Activated T-cell treated with anti-CD3 and anti-CD28 coated beads for 4 hours (primary cell): ENCODE data around the gene CD19.

ENCODE experiments used
- DNase-seq: peaks from one replicate; pipeline ENCODE4 v3.0.0-alpha.2; 2020

Gene CD19

DNA sequence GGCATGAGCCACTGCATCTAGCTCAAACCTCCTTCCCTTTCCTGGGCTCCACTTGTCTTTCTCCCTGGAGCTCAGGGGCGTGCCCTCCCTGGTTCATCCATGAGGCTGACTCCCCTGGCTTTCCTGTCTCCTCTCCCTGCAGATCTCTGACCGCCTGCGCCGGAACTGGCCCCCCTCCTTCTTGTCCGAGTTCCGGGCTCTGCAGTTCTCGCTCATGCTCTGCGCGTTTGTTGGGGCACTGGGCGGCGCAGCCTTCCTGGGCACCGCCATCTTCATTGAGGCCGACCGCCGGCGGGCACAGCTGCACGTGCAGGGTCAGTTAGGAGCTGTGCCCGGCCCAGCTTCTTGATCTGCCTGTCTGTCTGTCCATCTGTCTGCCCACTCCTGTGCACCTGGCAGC lies 51.9 kb downstream of the CD19 start:
- no peak for DNase-seq

DNA sequence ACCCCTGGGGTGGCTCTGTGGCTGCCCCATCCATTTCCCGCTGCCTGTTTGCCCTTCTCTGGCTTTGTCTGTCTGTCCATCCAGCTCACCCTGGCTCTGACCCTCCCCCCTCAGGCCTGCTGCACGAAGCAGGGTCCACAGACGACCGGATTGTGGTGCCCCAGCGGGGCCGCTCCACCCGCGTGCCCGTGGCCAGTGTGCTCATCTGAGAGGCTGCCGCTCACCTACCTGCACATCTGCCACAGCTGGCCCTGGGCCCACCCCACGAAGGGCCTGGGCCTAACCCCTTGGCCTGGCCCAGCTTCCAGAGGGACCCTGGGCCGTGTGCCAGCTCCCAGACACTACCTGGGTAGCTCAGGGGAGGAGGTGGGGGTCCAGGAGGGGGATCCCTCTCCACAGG lies 52.3 kb downstream of the CD19 start:
- DNase-seq: no peak

DNA sequence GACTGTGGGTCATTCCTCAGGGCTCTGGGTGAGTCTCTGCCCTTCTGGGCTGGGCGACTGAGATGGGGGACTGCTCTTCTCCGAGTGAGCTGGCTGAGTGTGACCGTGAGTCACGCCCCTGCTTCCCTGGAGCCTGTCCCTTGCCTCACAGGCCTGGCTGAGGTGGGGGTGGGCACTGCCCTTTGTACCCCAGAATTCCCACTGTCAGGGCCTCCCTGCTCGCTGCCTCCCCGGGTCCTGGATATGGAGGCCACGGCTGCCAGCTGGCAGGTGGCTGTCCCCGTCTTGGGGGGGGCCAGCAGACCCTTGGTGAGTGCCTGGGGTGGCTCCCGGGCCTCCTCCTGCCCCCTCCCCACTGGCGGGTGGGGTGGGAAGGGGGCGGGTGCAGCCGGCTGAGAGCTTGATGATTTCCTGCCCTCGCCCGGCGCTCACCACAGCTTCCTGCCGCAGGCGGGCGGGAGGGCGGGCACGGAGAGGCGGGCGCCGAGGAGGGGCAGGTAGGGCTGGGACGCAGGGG lies 52.9 kb downstream of the CD19 start, which contains the start of gene LAT:
LAT (plus strand) TSS at position 434 of the 517 bp plus-strand sequence. CDS start 366 bp downstream, outside the sequence.
- peak; percentile 66 for DNase-seq

DNA sequence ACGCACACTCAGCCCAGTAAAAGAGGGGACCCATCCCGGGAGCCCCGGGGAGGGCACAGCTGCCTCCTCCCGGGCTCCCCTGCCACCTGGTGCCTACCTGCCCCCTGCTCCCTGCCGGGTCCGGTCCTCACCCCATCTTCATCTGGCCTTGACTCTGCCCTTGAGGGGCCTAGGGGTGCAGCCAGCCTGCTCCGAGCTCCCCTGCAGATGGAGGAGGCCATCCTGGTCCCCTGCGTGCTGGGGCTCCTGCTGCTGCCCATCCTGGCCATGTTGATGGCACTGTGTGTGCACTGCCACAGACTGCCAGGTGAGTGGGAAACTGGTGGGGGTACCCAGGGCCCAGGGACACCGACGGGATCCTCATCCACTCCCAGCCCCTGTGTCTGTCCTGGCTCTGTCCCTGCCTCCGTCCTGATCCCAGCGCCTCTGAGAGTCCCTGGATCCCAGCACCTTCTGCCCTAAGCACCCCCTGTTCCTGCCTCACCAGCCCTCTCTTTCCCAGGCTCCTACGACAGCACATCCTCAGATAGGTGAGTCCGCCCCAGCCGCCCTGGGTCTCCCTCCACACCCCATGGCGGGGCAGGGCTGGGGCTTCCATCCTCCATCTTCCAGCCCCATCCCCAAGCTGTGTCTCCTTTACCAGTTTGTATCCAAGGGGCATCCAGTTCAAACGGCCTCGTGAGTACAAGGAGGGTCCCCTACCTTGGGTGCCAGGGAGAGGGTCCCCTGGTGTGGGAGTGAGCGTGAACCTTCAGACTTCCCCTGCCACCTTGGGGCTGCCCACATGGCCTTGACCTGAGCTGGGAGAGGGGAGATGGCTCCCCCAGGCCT lies 53.7 kb downstream of the CD19 start:
- DNase-seq: no peak

DNA sequence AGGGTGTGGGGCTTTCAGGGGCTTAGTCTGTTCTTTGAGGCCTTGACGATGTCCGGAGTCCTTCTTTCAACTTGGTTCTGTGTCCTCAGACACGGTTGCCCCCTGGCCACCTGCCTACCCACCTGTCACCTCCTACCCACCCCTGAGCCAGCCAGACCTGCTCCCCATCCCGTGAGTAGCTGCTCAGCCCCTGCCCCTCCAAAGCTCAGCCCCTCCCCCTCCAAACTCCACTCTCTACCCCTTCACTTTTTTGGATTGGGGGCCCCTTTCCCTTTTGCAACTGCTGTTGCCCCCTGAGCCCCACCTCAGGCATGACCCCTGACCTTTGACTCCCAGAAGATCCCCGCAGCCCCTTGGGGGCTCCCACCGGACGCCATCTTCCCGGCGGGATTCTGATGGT lies 54.3 kb downstream of the CD19 start:
- no peak for DNase-seq

DNA sequence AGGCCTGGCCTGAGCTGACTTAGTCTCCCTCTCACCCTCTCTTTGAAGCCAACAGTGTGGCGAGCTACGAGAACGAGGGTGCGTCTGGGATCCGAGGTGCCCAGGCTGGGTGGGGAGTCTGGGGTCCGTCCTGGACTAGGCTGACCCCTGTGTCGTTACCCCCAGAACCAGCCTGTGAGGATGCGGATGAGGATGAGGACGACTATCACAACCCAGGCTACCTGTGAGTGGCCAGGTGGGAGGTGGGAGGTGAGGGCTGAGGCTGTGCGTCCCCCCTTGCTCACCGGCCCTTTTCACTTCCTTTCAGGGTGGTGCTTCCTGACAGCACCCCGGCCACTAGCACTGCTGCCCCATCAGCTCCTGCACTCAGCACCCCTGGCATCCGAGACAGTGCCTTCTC lies 54.7 kb downstream of the CD19 start:
- DNase-seq: no peak

DNA sequence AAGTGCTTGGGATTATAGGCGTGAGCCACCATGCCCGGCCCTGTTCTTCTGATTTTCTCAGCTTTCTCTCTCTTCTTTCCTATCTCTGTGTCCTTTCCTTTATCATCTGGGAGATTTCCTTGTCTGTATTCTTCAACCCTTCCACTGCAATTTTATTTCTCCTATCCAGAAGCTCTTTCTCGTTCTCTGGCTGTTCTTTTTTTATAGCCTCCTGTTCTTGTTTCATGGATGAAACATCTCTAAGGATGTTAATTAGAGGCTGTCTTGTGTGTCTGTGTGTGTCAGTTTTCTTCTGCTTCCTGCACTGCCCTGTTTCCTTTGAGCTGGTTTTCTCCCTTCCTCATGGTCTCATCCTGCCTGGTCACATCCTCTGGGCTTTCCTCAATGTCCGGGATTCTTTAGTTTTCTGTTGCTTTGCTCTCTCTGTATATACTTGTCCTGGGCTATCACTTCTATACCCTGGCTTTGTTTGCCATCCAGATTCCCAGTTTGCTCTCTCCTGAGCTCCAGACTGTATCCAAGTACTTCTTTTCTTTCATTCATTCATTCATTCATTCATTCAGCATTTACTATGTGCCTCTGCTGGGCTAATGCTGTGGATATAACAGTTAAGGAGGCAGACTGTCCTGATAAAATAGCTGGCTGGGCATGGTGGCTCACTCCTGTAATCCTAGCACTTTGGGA lies 55.5 kb downstream of the CD19 start:
- no peak for DNase-seq
